ENCODE measurements around the gene RLF.

Gene RLF

DNA sequence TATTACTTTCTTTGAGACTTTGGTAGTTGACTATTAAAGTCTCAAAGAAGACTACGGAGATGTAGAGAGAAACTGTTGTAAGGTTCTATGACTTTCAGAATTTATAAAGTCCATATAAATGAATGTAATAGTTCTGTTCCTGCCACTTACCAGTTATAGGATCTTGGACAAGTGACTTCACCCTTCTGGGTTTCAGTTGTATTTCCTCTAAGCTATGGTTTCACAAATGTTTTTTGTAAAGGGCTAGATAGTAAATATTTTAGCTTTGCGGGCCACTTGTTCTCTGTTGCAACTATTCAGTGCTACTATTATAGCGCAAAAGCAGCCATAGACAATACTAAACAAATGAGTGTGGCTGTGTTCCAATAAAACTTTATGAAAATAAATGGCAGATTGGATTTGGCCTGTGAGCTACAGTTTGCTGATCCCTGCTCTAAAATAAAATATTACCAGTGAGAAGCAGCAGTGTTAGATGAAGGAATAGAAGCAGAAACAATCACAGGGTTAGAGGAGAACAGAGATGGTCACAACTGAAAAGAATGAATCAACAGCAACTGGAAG is 111.5 kb downstream of the RLF start:
- no peak overlapping the region for H3K4me3 ChIP-seq (ENCODE audit: low read depth in 1 of 2, low read length in 2 of 2)
- no peaks in the 10 kb centered on the region for H3K27me3 ChIP-seq (ENCODE audit: insufficient read depth, low read length, poor library complexity)
- TF ChIP-seq EZH2 (IDR thresholded peaks at IDR 0.05; ENCODE audit: borderline replicate concordance, low read depth, low read length, severe bottlenecking) = no peak
- TF ChIP-seq, protein P1, sequence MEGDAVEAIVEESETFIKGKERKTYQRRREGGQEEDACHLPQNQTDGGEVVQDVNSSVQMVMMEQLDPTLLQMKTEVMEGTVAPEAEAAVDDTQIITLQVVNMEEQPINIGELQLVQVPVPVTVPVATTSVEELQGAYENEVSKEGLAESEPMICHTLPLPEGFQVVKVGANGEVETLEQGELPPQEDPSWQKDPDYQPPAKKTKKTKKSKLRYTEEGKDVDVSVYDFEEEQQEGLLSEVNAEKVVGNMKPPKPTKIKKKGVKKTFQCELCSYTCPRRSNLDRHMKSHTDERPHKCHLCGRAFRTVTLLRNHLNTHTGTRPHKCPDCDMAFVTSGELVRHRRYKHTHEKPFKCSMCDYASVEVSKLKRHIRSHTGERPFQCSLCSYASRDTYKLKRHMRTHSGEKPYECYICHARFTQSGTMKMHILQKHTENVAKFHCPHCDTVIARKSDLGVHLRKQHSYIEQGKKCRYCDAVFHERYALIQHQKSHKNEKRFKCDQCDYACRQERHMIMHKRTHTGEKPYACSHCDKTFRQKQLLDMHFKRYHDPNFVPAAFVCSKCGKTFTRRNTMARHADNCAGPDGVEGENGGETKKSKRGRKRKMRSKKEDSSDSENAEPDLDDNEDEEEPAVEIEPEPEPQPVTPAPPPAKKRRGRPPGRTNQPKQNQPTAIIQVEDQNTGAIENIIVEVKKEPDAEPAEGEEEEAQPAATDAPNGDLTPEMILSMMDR (IDR thresholded peaks at IDR 0.05; ENCODE audit: borderline replicate concordance, extremely low read depth, low read length, poor library complexity, severe bottlenecking) = no peak
- H3K9me3 ChIP-seq (ENCODE audit: insufficient read depth, low read length, severe bottlenecking) = no peaks in the 10 kb centered on the region
- peaks cover 79% of the 10 kb centered on the region for H3K36me3 ChIP-seq (ENCODE audit: insufficient read depth, low read length)
- no peaks in the 10 kb centered on the region; the same call in 1 of the 2 replicates for H4K20me1 ChIP-seq (ENCODE audit: insufficient read depth, low read length)
- 0 out of 2 replicates have a peak, but pooled peaks cover 3% of the 10 kb centered on the region for H3K79me2 ChIP-seq (ENCODE audit: insufficient read depth, low read length)
- no peak overlapping the region for H3K9ac ChIP-seq (ENCODE audit: low read depth, low read length)
- H3K4me1 ChIP-seq (ENCODE audit: insufficient read depth, low read length) = no peaks in the 10 kb centered on the region
- H3K4me2 ChIP-seq (ENCODE audit: insufficient read depth, low read length) = no peak overlapping the region
- DNase-seq (no peak), ATAC-seq (ENCODE audit: insufficient read depth, low read depth) (no peak)
- H3K27ac ChIP-seq (ENCODE audit: low read length) = no peak overlapping the region
- H2AFZ ChIP-seq (ENCODE audit: low read depth, low read length) = no peak overlapping the region

DNA sequence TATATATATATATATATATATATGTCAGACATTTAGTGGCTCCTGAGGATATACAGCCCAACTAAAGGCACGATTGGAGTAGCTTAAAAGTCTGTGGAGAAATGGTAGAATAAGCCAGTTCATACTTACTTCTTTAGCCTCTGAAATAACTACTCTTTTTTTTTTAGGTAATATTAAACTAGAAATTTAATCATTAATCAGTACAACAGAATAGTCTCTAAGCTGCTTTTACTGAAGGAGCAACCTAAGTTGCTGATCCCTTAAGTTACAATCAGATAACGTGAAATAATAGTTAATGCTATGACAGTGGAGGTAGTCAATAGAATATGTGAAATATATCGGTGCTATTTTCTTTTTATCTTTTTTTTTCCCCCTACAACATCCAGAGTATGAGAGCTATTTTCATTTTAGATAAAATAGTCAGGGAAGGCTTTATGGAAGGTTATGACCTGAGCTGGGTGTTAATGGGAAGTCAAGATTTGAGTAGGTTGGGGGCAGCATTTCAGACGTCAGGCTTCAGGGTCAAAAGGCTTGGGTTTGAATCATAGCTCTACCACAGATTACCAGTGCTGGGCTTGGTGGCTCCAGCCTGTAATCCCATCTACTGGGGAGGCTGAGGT is 112.5 kb downstream of the RLF start:
- H2AFZ ChIP-seq (ENCODE audit: low read depth, low read length) = no peak overlapping the region
- H3K36me3 ChIP-seq (ENCODE audit: insufficient read depth, low read length) = peaks cover 71% of the 10 kb centered on the region
- H3K9me3 ChIP-seq (ENCODE audit: insufficient read depth, low read length, severe bottlenecking) = no peaks in the 10 kb centered on the region
- H3K4me3 ChIP-seq (ENCODE audit: low read depth in 1 of 2, low read length in 2 of 2) = no peak overlapping the region
- no peak for ATAC-seq (ENCODE audit: insufficient read depth, low read depth)
- TF ChIP-seq, protein P1 (IDR thresholded peaks at IDR 0.05; ENCODE audit: borderline replicate concordance, extremely low read depth, low read length, poor library complexity, severe bottlenecking) = no peak
- no peak for TF ChIP-seq EZH2 (IDR thresholded peaks at IDR 0.05; ENCODE audit: borderline replicate concordance, low read depth, low read length, severe bottlenecking)
- H3K27me3 ChIP-seq (ENCODE audit: insufficient read depth, low read length, poor library complexity) = no peaks in the 10 kb centered on the region
- H4K20me1 ChIP-seq (ENCODE audit: insufficient read depth, low read length) = no peaks in the 10 kb centered on the region; the same call in 1 of the 2 replicates
- no peak overlapping the region for H3K4me2 ChIP-seq (ENCODE audit: insufficient read depth, low read length)
- 0 out of 2 replicates have a peak, but pooled peaks cover 3% of the 10 kb centered on the region for H3K79me2 ChIP-seq (ENCODE audit: insufficient read depth, low read length)
- no peak overlapping the region for H3K27ac ChIP-seq (ENCODE audit: low read length)
- no peak for DNase-seq
- no peaks in the 10 kb centered on the region for H3K4me1 ChIP-seq (ENCODE audit: insufficient read depth, low read length)
- no peak overlapping the region for H3K9ac ChIP-seq (ENCODE audit: low read depth, low read length)

- no peak overlapping the region for H3K9ac ChIP-seq (ENCODE audit: low read depth, low read length)
- ATAC-seq (ENCODE audit: insufficient read depth, low read depth) = no peak
- H3K4me3 ChIP-seq (ENCODE audit: low read depth in 1 of 2, low read length in 2 of 2) = no peak overlapping the region
- H3K36me3 ChIP-seq (ENCODE audit: insufficient read depth, low read length) = peaks cover 69% of the 10 kb centered on the region
- no peaks in the 10 kb centered on the region; the same call in 1 of the 2 replicates for H4K20me1 ChIP-seq (ENCODE audit: insufficient read depth, low read length)
- no peaks in the 10 kb centered on the region for H3K4me1 ChIP-seq (ENCODE audit: insufficient read depth, low read length)
- TF ChIP-seq, protein P1 (IDR thresholded peaks at IDR 0.05; ENCODE audit: borderline replicate concordance, extremely low read depth, low read length, poor library complexity, severe bottlenecking) = no peak
- TF ChIP-seq EZH2 (IDR thresholded peaks at IDR 0.05; ENCODE audit: borderline replicate concordance, low read depth, low read length, severe bottlenecking) = no peak
- H3K9me3 ChIP-seq (ENCODE audit: insufficient read depth, low read length, severe bottlenecking) = no peaks in the 10 kb centered on the region
- H3K27ac ChIP-seq (ENCODE audit: low read length) = no peak overlapping the region
- H3K79me2 ChIP-seq (ENCODE audit: insufficient read depth, low read length) = 0 out of 2 replicates have a peak, but pooled peaks cover 3% of the 10 kb centered on the region
- no peaks in the 10 kb centered on the region for H3K27me3 ChIP-seq (ENCODE audit: insufficient read depth, low read length, poor library complexity)
- no peak overlapping the region for H3K4me2 ChIP-seq (ENCODE audit: insufficient read depth, low read length)
- DNase-seq = no peak
- H2AFZ ChIP-seq (ENCODE audit: low read depth, low read length) = no peak overlapping the region
Observed at GRCh38 chr1:40274331-40274730, 113.1 kb downstream of the RLF start.

All from DND-41 (cell line).